Right atrium auricular region (tissue), 2 donors: ENCODE measurements around the gene DNAL1. TPM values are rescaled to one million over a fixed set of nuclear protein-coding genes. Genes with fewer than 3 reads are reported as not detected.
"Not testable (repeated sequence)": the region's sequence is repeated elsewhere in the genome, so short reads cannot be mapped to it uniquely, and the experiment has no call there.

Experiments
- DNase-seq: peaks from one replicate; pipeline ENCODE4 v3.0.0-alpha.2; 2019; ENCODE audit warnings: low spot score
- H3K27ac ChIP-seq, 2 donors: fragments of 200-600 bp; sonication (generic); 1 replicate in 1 of 2; 2 replicates in 1 of 2; pipeline ENCODE4 v1.5.1; 2016 to 2019
- H3K27me3 ChIP-seq, 2 donors: fragments of 200-600 bp; sonication (generic); one replicate each; pipeline versions ENCODE4 v1.5.1 to v1.6.0; 2017 to 2019
- H3K36me3 ChIP-seq: fragments of 200-600 bp; sonication (generic); one replicate; pipeline ENCODE4 v1.5.1; 2016
- H3K4me1 ChIP-seq, 2 donors: fragments of 200-600 bp; sonication (generic); one replicate each; pipeline versions ENCODE4 v1.5.1 to v1.6.0; 2017 to 2019
- H3K4me3 ChIP-seq, 2 donors: fragments of 200-600 bp; sonication (generic); 1 replicate in 1 of 2; 2 replicates in 1 of 2; pipeline ENCODE4 v1.5.1; 2017 to 2019; ENCODE audit warnings: mild to moderate bottlenecking in 1 of 2, moderate library complexity in 1 of 2
- H3K9me3 ChIP-seq, 2 donors: fragments of 200-600 bp; sonication (generic); one replicate each; pipeline ENCODE4 v1.5.1; 2019
- CTCF ChIP-seq, 2 donors: fragments of 200-600 bp; sonication (generic); IDR thresholded peaks; one replicate each; pipeline ENCODE4 v1.5.1; 2019; ENCODE audit warnings: antibody characterized with exemption in 2 of 2
- total RNA-seq, 2 donors: library from RNA; depleted of rRNA; stranded (reverse); fragments of >200 nt; gene quantifications; one replicate each; pipeline ENCODE4 v1.1.0, GENCODE V29; 2016

The DNAL1 gene
- total RNA-seq, 2 donors from 2014 or later: 5.7 to 7.8 TPM

GRCh38 chr14:73630009-73630780, 14.6 kb upstream of the DNAL1 start:
- no peak for DNase-seq

GRCh38 chr14:73633116-73634010, 11.4 kb upstream of the DNAL1 start:
- peaks cover 0 to 12% of the 10 kb centered on the region in 2 donors for H3K4me1 ChIP-seq
- peak overlapping the region; percentile 39 to 55 for H3K4me3 ChIP-seq
- peak overlapping the region; percentile 32 to 59 for H3K27ac ChIP-seq
- DNase-seq: peak; percentile 78
- no peaks in the 10 kb centered on the region for H3K36me3 ChIP-seq
- peak; percentile 79 to 90 for TF ChIP-seq CTCF (IDR thresholded peaks at IDR 0.05)
- no peaks in the 10 kb centered on the region for H3K27me3 ChIP-seq
- H3K9me3 ChIP-seq: no peaks in the 10 kb centered on the region

More at GRCh38 chr14:73630009-73630780, 14.6 kb upstream of the DNAL1 start:
- Histone ChIP-seq H3K4me3 (no peak overlapping the region), H3K9me3 (no peaks in the 10 kb centered on the region), H3K27me3 (no peaks in the 10 kb centered on the region), H3K36me3 (no peaks in the 10 kb centered on the region), H3K4me1 (peaks cover 0 to 12% of the 10 kb centered on the region in 2 donors), H3K27ac (no peak overlapping the region)
- no peak for TF ChIP-seq CTCF (IDR thresholded peaks at IDR 0.05)

GRCh38 chr14:73634011-73634833, 10.6 kb upstream of the DNAL1 start:
- H3K4me3 ChIP-seq: peak overlapping the region; percentile 39 to 55
- no peak for DNase-seq
- no peaks in the 10 kb centered on the region for H3K9me3 ChIP-seq
- peak; percentile 43 to 61 for TF ChIP-seq CTCF (IDR thresholded peaks at IDR 0.05)
- no peaks in the 10 kb centered on the region for H3K36me3 ChIP-seq
- no peaks in the 10 kb centered on the region for H3K27me3 ChIP-seq
- peaks cover 0 to 12% of the 10 kb centered on the region in 2 donors for H3K4me1 ChIP-seq
- H3K27ac ChIP-seq: peak overlapping the region; percentile 32 to 59

- not testable (repeated sequence) for H3K27ac ChIP-seq, H3K4me3 ChIP-seq, H3K36me3 ChIP-seq, H3K27me3 ChIP-seq, H3K9me3 ChIP-seq, DNase-seq
- H3K4me1 ChIP-seq: peaks cover 0 to 12% of the 10 kb centered on the region in 2 donors
Measured at GRCh38 chr14:73636355-73636754, 8.4 kb upstream of the DNAL1 start.

- H3K9me3 ChIP-seq: no peaks in the 10 kb centered on the region
- no peak for TF ChIP-seq CTCF (IDR thresholded peaks at IDR 0.05)
Measured at GRCh38 chr14:73637830-73638229, 7.0 kb upstream of the DNAL1 start.

More at GRCh38 chr14:73637830-73638229, 7.0 kb upstream of the DNAL1 start:
- H3K27me3 ChIP-seq: no peaks in the 10 kb centered on the region
- no peak overlapping the region for H3K27ac ChIP-seq
- peaks cover 0 to 12% of the 10 kb centered on the region in 2 donors for H3K4me1 ChIP-seq
- no peaks in the 10 kb centered on the region for H3K36me3 ChIP-seq
- DNase-seq: no peak
- no peak overlapping the region for H3K4me3 ChIP-seq
